Measurements from ENCODE around the gene LCN6.

- TF ChIP-seq CTCF (IDR thresholded peaks at IDR 0.05 in 2 of 3, conservative IDR thresholded peaks at IDR 0.05 in 1 of 3; ENCODE audit: control insufficient read depth in 2 of 3, extremely low read depth in 1 of 3, insufficient read depth in 1 of 3, low read depth in 3 of 3, low read length in 3 of 3) (no peak), USF2 (IDR thresholded peaks at IDR 0.05; ENCODE audit: borderline replicate concordance, low read depth, low read length) (no peak), FOXM1 (IDR thresholded peaks at IDR 0.05; ENCODE audit: low read depth, low read length) (no peak), CBFB (IDR thresholded peaks at IDR 0.05; ENCODE audit: low read depth) (no peak), POLR2A (IDR thresholded peaks at IDR 0.05; ENCODE audit: low read depth, low read length) (no peak)
These were observed 25.4 kb downstream of the LCN6 start for GRCh38 chr9:136722969-136723356.
